ENCODE data around the gene ITIH1. TPM values are rescaled to one million over a fixed set of nuclear protein-coding genes. Genes with fewer than 3 reads are reported as not detected.

Gene ITIH1, protein sequence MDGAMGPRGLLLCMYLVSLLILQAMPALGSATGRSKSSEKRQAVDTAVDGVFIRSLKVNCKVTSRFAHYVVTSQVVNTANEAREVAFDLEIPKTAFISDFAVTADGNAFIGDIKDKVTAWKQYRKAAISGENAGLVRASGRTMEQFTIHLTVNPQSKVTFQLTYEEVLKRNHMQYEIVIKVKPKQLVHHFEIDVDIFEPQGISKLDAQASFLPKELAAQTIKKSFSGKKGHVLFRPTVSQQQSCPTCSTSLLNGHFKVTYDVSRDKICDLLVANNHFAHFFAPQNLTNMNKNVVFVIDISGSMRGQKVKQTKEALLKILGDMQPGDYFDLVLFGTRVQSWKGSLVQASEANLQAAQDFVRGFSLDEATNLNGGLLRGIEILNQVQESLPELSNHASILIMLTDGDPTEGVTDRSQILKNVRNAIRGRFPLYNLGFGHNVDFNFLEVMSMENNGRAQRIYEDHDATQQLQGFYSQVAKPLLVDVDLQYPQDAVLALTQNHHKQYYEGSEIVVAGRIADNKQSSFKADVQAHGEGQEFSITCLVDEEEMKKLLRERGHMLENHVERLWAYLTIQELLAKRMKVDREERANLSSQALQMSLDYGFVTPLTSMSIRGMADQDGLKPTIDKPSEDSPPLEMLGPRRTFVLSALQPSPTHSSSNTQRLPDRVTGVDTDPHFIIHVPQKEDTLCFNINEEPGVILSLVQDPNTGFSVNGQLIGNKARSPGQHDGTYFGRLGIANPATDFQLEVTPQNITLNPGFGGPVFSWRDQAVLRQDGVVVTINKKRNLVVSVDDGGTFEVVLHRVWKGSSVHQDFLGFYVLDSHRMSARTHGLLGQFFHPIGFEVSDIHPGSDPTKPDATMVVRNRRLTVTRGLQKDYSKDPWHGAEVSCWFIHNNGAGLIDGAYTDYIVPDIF
- total RNA-seq = not detected in 2 replicates

GRCh38 chr3:52777127-52777958, at the start of gene ITIH1:
Gene ITIH1, plus strand, starts transcription at chr3:52777599. Its CDS starts 17 bp downstream, at chr3:52777616.

DNA sequence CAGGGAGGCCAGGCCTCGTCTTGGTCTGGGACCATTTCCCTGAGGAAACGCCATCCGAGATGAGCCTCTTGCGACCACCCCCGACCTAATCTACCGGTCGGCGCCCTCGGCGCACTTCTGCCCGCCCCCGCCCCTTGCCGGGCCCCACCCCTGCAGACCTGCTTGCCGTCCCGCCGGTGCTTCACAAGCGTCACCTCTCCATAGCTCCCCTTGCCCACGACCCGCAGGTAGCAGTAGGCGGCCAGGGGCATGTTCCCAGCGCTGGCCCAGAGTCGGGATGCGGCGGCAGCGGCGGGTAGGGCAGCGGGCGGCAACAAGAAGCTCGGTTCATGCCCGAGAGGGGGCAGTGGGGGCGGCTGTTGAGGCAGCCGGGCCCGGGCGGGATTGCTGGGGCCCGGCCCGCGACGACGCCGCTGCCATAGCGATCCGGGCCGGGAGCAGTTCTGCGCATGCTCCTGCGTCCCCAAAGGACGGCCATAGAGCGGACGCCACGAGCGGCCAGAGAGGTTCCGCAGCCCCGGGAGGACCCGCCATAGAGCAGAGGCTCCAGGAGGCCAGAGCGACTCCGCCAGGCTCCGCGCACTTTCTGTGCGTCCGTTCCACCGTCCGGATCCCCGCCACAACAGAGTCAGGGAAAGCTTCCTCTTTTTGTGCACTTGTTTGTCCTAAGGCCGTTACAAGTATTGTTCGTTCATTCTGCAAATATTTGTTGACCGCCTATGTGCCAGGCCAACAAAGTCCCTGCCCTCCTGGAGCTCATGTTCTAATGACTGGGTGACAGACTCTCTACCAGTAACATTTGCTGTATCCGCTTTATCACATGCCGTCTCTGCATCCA, 6.7 kb upstream of the ITIH1 start, which contains the start of gene NEK4:
Gene NEK4, minus strand, starts transcription at position 445 of the 838 bp plus-strand sequence. Its CDS starts 194 bp downstream, at position 251.

DNA sequence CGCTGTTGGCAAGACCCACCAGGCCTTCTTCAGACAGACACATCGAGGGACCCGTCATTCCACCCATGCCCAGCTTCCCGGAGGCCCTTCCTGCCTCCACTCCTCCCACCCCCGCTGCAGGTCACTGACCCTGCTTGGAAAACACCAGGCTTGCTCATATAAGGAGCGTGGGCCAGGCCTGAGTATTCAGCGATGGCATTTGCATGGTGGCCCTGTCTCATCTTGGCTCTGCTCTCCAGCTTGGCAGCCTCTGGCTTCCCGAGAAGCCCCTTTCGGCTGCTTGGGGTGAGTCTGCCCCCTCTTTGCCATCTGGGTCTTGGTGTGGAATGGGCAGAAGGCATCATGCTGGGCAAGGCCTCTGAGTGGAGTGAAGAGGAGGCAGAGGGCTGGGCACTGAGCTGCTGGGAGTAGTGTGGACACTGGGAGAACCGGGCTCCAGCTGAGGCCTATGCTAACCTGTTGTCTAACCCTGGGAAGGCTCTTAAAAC, 17.3 kb downstream of the ITIH1 start, which contains the start of gene ITIH3:
Gene ITIH3, plus strand, starts transcription at position 185 of the 488 bp plus-strand sequence. Its CDS starts 8 bp downstream, at position 193.

DNA sequence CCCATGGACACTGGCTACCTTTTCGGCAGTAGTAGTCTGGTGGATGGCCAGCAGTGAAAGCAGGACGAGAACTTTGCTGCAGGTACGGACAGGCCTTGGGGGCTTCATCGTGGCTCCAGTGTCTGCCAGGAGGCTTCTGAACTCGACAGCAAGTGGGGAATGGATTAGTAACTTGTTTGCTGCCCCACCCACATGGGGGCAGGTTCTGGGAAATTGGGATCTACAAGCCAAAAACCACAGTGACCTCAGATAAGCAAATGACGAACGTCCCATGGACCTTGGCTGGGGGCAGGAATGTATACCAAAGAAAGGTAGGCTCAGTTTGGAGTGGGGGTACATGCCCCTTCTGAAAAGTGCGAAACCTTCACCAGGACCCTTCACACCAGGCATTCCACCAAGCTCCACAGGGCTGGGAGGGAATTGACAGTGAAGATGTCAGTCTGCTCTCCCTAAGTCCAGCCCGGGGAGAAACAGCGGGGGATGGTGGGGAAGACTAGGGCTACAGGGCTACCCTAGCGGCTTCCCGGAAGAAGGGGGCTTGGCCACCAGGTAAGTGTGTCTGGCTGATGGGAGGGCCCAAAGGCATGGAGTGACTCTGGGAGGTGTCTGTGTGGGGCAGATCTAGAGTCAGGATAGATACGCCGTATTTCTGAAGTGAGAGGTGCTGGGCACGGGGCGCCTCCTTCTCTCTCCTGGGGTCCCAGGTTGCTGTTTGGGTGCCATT, 53.3 kb downstream of the ITIH1 start, which contains the start of gene ITIH4:
Gene ITIH4, minus strand, starts transcription at position 138 of the 724 bp plus-strand sequence. Its CDS starts 30 bp downstream, at position 108.

GRCh38 chr3:52834871-52835501, 57.6 kb downstream of the ITIH1 start, which contains the start of gene MUSTN1:
Gene MUSTN1, minus strand, starts transcription at chr3:52835019. Its CDS starts 71 bp downstream, at chr3:52834948.

Small RNA genes within 50 kb of the gene (small RNA-seq; reads per million reads assigned to genes)
- gene AC006254.2 (not detected), gene MUSTN1 (not detected)

Other genes with a start within 250 kb of the ITIH1 start
- 31.9 and 41.2 TPM in 2 replicates for gene NT5DC2, start 243.7 kb upstream of the ITIH1 start, total RNA-seq
- gene UQCC5, start 241.0 kb upstream of the ITIH1 start, total RNA-seq = 2.5 and 5.4 TPM in 2 replicates
- 95.6 and 99.3 TPM in 2 replicates for gene PBRM1, start 91.7 kb upstream of the ITIH1 start, total RNA-seq
- 130 and 144 TPM in 2 replicates for gene GNL3, start 91.6 kb upstream of the ITIH1 start, total RNA-seq
- 103 and 106 TPM in 2 replicates for gene GLT8D1, start 71.8 kb upstream of the ITIH1 start, total RNA-seq
- 106 and 119 TPM in 2 replicates for gene SPCS1, start 71.5 kb upstream of the ITIH1 start, total RNA-seq
- 21.0 and 21.8 TPM in 2 replicates for gene NEK4, start 6.7 kb upstream of the ITIH1 start, total RNA-seq
- gene ITIH3, start 17.2 kb downstream of the ITIH1 start, total RNA-seq = 0.11 and 0.39 TPM in 2 replicates
- 2.7 and 4.7 TPM in 2 replicates for gene ITIH4, start 53.1 kb downstream of the ITIH1 start, total RNA-seq
- 0.39 TPM in 1 of 2 replicates, not detected in the other for gene MUSTN1, start 57.4 kb downstream of the ITIH1 start, total RNA-seq
- 10.2 and 12.8 TPM in 2 replicates for gene STIMATE, start 119.9 kb downstream of the ITIH1 start, total RNA-seq